ENCODE results near the gene PRELP.
A peak's percentile ranks its signal among the peaks of the same experiment; 100 is the strongest.
"Not testable (repeated sequence)": the region's sequence is repeated elsewhere in the genome, so short reads cannot be mapped to it uniquely, and the experiment has no call there.

Gene PRELP

GRCh38 chr1:203506858-203507626 lies 31.4 kb downstream of the PRELP start:
- DNase-seq (ENCODE audit: low read depth in 3 of 3): no peak

DNA sequence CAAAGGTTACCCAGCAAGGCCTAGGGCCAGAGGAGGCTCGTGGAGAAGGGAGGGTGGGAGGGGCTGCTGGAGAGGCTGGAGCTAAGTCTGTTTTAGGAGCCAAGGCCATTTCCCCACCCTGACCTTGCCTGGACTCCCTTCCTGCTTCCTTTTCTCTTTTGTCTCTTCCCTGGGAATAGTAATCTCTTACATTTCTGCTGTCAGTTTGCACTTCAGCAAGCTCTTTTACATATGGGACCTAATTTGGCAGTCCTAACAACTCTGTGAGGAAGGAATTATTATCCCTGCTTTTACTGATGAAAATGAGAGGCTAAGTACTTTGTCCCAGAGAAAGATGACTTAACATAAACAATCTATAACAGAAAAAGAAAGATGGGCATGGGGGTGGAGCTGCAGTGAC lies 32.2 kb downstream of the PRELP start:
- DNase-seq (ENCODE audit: low read depth in 3 of 3): no peak

GRCh38 chr1:203508463-203509073 lies 33.0 kb downstream of the PRELP start:
- no peak for DNase-seq (ENCODE audit: low read depth in 3 of 3)

GRCh38 chr1:203509135-203509534 lies 33.5 kb downstream of the PRELP start:
- no peak for DNase-seq (ENCODE audit: low read depth in 3 of 3)

- DNase-seq (ENCODE audit: low read depth in 3 of 3): no peak
These were observed 35.9 kb downstream of the PRELP start for GRCh38 chr1:203511513-203511912.

GRCh38 chr1:203511930-203512329 lies 36.3 kb downstream of the PRELP start:
- DNase-seq (ENCODE audit: low read depth in 3 of 3): no peak

GRCh38 chr1:203512517-203512847 lies 36.9 kb downstream of the PRELP start:
- no peak for DNase-seq (ENCODE audit: low read depth in 3 of 3)

GRCh38 chr1:203512848-203513584 lies 37.4 kb downstream of the PRELP start:
- peak; percentile 29 to 48 (median 46) for DNase-seq (ENCODE audit: low read depth in 3 of 3)

DNA sequence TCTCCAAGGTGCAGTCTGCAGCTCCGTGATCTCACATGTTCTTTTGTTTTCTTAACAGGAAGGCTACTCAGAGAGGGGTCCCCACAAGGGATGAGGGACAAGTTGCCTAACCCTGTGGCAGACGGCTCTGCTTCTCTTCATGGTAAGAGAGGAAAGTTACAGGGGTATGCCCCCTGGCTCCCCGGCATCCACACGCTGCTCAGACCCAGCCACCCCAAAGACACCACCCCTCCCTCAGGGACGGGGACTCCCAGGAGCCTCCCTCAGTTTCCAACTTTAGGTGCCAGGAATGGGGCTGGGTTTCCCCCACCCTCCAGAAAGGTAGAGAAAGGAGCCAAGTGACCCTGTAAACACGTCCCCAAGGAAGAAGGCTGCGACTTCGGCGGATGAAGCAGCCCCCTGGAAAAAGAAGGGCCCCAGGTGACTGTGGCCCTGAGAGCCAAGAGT lies 38.0 kb downstream of the PRELP start:
- DNase-seq (ENCODE audit: low read depth in 3 of 3): no peak

- no peak for DNase-seq (ENCODE audit: low read depth in 3 of 3)
These were observed 40.6 kb downstream of the PRELP start for GRCh38 chr1:203516184-203516583.

- DNase-seq (ENCODE audit: low read depth in 3 of 3): no peak
These were observed 41.3 kb downstream of the PRELP start for GRCh38 chr1:203516906-203517305.

DNA sequence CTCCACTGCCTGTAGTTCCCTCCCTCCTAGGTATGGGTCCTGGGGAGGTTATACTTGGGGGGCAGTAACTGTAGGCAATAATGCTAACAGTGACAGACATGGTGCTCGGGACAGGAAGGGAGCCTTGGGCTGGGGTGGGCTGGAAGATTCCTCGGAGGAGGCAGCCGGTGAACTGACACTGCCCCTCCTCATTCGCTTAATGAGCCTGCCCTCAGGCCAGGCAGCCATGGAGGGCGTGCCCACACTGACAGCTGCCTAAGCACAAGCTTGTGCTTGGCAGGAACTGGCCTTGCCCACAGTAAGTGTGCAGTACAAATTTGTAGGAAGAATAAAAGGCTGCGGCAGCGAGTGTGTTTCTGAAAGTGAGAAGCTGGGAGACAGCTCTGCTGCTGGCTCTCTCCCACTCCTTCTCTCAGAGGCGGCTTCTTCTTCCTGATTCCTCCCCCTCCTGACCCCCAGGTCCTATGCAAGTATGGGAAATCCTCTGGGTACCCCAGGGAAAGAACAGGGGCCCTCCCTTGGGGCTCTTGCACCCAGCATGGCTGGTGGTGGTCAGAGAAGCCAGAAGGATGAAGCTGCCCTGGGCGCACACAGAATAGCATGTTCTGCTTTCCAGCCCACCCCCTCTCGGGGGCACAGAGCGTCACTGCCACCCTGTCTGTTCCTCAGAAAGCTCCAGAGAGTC lies 42.0 kb downstream of the PRELP start:
- DNase-seq (ENCODE audit: low read depth in 3 of 3): no peak

- DNase-seq (ENCODE audit: low read depth in 3 of 3): not testable (repeated sequence)
These were observed 42.5 kb downstream of the PRELP start for GRCh38 chr1:203518139-203518538.

DNA sequence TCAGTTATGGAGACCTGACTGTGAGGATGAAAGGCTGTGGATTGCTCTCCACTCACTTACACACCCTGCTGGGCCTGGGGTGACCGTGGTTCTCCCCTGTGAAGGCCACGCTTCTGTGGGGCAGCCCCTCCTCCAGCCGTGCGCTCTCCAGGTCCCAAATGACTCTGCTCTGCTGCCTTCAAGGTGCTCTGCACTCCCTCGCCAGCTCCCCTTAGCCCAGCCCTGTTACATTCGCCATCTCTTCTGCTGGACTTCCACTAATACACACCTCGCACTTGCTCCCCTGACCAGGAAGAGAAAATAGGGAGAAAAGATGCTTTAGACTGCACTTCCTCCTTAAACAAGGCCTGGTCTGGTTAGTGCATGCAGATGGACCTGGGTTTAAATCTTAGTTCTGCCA lies 42.9 kb downstream of the PRELP start:
- DNase-seq (ENCODE audit: low read depth in 3 of 3): no peak

DNA sequence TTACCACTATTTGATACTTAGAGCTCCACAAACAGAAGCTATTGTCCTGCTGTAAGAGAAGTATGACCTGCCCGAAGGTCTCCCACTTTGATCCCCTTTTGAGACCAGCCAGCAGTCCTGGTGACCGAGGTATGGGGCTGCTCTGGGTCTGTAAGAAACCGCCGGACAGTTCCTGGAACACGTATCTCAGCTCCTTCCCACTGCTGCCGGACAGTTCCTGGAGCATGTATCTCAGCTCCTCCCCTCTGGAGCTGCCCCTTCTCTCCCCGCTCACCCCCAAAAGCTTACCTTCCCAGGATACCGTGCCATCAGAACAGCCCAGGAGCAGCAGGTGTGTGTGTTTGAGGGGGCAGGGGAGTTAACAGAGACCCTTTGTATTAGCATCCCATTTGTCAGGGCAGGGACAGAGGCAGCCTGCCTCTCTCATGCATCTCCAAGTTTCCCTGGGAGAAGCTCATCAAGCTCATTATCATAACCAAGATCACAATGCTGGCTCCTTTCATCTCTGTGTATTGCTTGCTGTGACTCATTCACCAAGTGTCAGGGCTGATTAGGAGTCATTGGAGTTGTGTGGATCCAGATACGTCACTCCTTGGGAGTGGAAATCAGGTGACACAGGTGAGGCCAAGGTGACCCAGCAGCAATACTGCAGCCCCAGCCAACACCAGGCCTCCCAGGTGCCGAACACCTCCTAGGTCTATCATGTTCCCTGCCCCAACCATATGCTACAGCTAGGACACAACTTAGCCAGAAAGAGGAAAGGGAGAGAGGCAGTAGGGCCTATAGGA lies 43.6 kb downstream of the PRELP start:
- no peak for DNase-seq (ENCODE audit: low read depth in 3 of 3)

DNA sequence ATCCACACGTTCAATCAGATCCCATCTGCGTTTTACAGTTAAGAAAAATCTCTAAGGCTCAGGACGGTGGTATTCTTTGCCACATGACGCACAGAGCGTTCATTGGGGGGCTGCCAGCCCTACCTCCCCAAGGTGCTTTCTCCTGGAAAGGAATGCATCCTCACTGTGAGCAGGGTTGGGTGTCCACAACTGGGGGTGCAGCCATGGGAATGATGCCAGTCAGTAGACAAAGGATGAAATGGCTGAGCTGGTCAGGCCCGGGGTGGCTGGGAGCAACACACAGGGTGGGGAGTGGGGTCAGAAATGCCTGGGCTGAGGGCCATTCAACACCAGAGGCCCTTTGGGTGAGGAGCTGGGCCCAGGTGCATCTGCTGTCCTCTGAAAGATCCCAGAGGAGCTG lies 44.3 kb downstream of the PRELP start:
- no peak for DNase-seq (ENCODE audit: low read depth in 3 of 3)

- DNase-seq (ENCODE audit: low read depth in 3 of 3): no peak
These were observed 44.7 kb downstream of the PRELP start for GRCh38 chr1:203520315-203520714.

- DNase-seq (ENCODE audit: low read depth in 3 of 3): no peak
These were observed 45.6 kb downstream of the PRELP start for GRCh38 chr1:203521074-203521794.

GRCh38 chr1:203521812-203522211 lies 46.2 kb downstream of the PRELP start:
- no peak for DNase-seq (ENCODE audit: low read depth in 3 of 3)

- no peak for DNase-seq (ENCODE audit: low read depth in 3 of 3)
These were observed 46.6 kb downstream of the PRELP start for GRCh38 chr1:203522237-203522636.

DNA sequence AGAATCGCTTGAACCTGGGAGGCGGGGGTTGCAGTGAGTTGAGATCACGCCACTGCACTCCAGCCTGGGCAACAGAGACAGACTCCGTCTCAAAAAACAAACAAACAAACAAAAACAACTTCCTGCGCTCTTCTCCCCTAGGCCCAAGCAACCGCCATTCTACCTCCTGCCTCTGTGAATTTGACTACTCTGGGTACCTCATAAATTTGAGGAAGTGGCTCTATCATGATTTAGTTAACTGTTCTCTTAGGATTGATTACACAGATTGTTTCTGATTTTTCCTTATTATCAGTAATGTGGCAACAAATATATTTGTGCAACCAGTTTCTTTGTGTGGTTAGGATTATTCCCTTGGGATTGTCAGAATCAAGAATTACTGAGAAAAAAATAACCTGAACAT lies 48.1 kb downstream of the PRELP start:
- DNase-seq (ENCODE audit: low read depth in 3 of 3): no peak

All from stimulated activated CD4-positive, alpha-beta T cell treated with anti-CD3 and anti-CD28 coated beads, TNF-alpha, amount 100 ng/mL, for 48 hours (primary cell).